Spleen (tissue), 7 donors: ENCODE results near the gene SLC25A13.

Source experiments
- POLR2AphosphoS5 ChIP-seq, 3 donors: sonication (generic); formaldehyde crosslinking; IDR thresholded peaks; one replicate each; pipeline ENCODE4 v1.5.1; 2017; ENCODE audit warnings: antibody characterized with exemption in 3 of 3
- TF ChIP-seq, protein P1 (sequence below), 11 experiments: fragments of 200-600 bp in 7 of 11; fragments of 450-650 bp in 4 of 11; sonication (generic) in 4 of 11; IDR thresholded peaks in 8 of 11; conservative IDR thresholded peaks in 3 of 11; 1 replicate in 7 of 11; 2 replicates in 4 of 11; pipeline versions ENCODE4 v1.4.0 to v1.8.0; 2016 to 2021; ENCODE audit warnings: antibody characterized with exemption in 11 of 11, inconsistent platforms in 4 of 11, mild to moderate bottlenecking in 1 of 11
- donor health status: DM: no; HTN: no; CAD: no; lungs with moderate emphysema.
- donor health status: DM: no; HTN: no; CAD: no.
- donor health status: DM: no; HTN: no; CAD: no.

DNA sequence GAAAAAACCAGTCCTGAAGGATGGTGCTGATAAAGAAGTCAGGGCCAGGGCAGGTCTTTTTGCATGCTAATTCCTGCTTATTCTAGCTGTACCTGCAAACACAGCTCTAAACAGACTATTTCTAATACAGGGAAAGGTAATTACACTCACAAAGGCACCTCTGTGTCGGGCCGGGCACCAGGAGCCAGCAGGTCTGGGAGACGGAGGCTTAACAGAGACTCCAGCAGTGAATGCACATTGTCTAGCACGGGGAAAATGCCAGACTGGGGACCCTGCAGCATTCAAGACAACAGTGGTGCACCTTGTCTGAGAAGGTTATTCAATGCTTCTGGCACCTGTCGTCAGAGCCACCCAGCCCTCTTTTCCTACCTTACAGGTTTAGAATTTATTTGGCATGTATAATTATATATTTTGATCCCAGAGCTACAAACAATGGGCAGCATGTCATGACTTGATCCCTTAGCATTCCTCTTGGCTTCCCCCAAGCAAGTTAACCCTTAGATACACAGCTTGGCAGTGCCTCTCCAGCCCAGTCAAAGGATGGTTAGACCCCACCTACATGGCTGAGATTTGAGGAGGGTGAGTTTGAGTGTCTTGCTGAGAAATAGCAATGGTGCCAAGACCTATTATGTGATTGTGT, 185.2 kb downstream of the SLC25A13 start:
- TF ChIP-seq, protein P1, sequence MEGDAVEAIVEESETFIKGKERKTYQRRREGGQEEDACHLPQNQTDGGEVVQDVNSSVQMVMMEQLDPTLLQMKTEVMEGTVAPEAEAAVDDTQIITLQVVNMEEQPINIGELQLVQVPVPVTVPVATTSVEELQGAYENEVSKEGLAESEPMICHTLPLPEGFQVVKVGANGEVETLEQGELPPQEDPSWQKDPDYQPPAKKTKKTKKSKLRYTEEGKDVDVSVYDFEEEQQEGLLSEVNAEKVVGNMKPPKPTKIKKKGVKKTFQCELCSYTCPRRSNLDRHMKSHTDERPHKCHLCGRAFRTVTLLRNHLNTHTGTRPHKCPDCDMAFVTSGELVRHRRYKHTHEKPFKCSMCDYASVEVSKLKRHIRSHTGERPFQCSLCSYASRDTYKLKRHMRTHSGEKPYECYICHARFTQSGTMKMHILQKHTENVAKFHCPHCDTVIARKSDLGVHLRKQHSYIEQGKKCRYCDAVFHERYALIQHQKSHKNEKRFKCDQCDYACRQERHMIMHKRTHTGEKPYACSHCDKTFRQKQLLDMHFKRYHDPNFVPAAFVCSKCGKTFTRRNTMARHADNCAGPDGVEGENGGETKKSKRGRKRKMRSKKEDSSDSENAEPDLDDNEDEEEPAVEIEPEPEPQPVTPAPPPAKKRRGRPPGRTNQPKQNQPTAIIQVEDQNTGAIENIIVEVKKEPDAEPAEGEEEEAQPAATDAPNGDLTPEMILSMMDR (IDR thresholded peaks at IDR 0.05 in 8 of 11, conservative IDR thresholded peaks at IDR 0.05 in 3 of 11): no peak
- TF ChIP-seq POLR2AphosphoS5 (IDR thresholded peaks at IDR 0.05): no peak
